IPS DF 6.9 (cell line): ENCODE measurements around the gene NME7.

Experiments used
- DNase-seq: peaks from one replicate; pipeline ENCODE4 v3.0.0-alpha.2; 2013; ENCODE audit warnings: low read depth, low spot score
- H3K27ac ChIP-seq: one replicate; pipeline ENCODE4 v1.5.1; 2013; ENCODE audit warnings: low read length, control low read depth
- H3K27me3 ChIP-seq: 2 replicates; pipeline ENCODE4 v1.6.1; 2013; ENCODE audit warnings: mild to moderate bottlenecking, low read length; ENCODE audit not compliant: control insufficient read depth, insufficient read depth
- H3K36me3 ChIP-seq: 2 replicates; pipeline ENCODE4 v1.6.1; 2013; ENCODE audit warnings: low read length; ENCODE audit not compliant: control insufficient read depth, insufficient read depth
- H3K4me1 ChIP-seq: 2 replicates; pipeline ENCODE4 v1.6.1; 2013; ENCODE audit warnings: low read length; ENCODE audit not compliant: control insufficient read depth, insufficient read depth
- H3K4me3 ChIP-seq: 2 replicates; pipeline ENCODE4 v1.5.1; 2013; ENCODE audit warnings: mild to moderate bottlenecking, low read length
- H3K9me3 ChIP-seq: 2 replicates; pipeline ENCODE4 v1.6.1; 2013; ENCODE audit warnings: low read length, inconsistent platforms; ENCODE audit not compliant: control insufficient read depth, insufficient read depth
- WGBS: extraction: QIAGEN DNeasy Blood & Tissue Kit; methylation state at CpG from one replicate; pipeline ENCODE4 v1.1.7; 2013; ENCODE audit warnings: mixed read lengths, missing lambda C conversion rate; ENCODE audit not compliant: insufficient read length, insufficient coverage; 5-methylcytosine and 5-hydroxymethylcytosine counted together

Gene NME7

GRCh38 chr1:169266133-169266532, 101.5 kb downstream of the NME7 start:
- no peak overlapping the region for H3K27ac ChIP-seq
- H3K4me3 ChIP-seq, result no peak overlapping the region
- no peaks in the 10 kb centered on the region for H3K27me3 ChIP-seq
- no CpG with 5 or more reads among the region's 1 CpG for WGBS
- no peaks in the 10 kb centered on the region for H3K4me1 ChIP-seq
- no peak for DNase-seq
- H3K36me3 ChIP-seq, result no peaks in the 10 kb centered on the region
- H3K9me3 ChIP-seq, result no peaks in the 10 kb centered on the region

GRCh38 chr1:169263059-169263458, 104.5 kb downstream of the NME7 start:
- H3K4me3 ChIP-seq, result no peak overlapping the region
- no peaks in the 10 kb centered on the region for H3K9me3 ChIP-seq
- H3K4me1 ChIP-seq, result no peaks in the 10 kb centered on the region
- no peak overlapping the region for H3K27ac ChIP-seq
- no peaks in the 10 kb centered on the region for H3K36me3 ChIP-seq
- DNase-seq, result no peak
- H3K27me3 ChIP-seq, result no peaks in the 10 kb centered on the region

DNA sequence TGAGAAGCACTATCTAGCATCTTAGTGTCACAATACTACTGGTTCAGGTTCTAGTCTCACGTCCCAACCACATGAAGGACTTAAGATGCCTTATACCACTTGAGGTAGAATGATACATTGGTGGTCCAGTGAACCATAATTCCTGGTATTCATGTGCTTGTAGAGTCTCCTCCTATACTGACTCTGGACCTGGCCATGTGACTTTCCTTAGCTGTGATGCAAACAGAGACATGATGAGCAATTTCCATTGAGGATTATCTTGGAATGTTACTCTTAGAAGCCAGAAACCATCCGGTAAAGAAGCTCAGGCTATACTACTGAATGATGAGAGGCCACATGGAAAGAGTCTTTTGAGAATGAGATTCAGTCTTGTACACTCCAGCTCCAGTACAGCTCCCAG, 105.7 kb downstream of the NME7 start:
- Histone ChIP-seq H3K9me3 (no peaks in the 10 kb centered on the region), H3K4me3 (no peak overlapping the region), H3K36me3 (no peaks in the 10 kb centered on the region), H3K27me3 (no peaks in the 10 kb centered on the region), H3K4me1 (no peaks in the 10 kb centered on the region), H3K27ac (no peak overlapping the region)
- no peak for DNase-seq
- WGBS, result no CpG with 5 or more reads among the region's 2 CpGs

DNA sequence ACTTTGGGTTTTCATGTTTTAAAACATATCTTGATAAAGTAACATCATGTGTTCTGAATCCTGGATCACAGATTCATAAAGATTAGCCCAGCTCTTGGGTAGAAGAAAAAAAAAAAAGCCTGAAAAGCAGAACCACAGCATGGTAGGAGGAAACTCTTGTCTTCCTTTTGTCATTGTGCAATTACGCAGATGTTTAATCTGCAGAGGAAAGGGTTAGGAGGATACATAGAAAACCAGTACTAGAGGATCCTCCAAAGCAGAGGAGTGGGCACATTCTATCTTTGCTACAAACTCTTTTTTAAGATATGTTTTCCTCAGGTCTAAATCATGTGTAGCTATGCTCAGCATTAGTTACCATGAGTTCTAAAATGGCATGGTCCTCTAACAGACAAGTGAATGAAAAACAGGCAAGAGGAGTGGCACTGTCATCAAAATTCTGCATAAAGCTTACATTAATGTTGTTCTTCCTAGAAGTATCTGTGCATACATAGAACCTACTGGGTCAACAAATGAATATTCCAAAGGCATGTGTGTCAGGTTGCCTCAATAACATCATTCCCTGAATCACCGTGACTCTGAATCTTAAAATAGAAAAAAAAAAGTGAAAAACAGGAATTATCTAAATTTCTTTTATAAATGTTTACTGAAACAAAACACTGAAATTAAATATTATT, 107.0 kb downstream of the NME7 start:
- no CpG with 5 or more reads among the region's 2 CpGs for WGBS
- no peaks in the 10 kb centered on the region for H3K9me3 ChIP-seq
- no peaks in the 10 kb centered on the region for H3K36me3 ChIP-seq
- no peaks in the 10 kb centered on the region for H3K4me1 ChIP-seq
- H3K27me3 ChIP-seq, result no peaks in the 10 kb centered on the region
- DNase-seq, result no peak
- H3K4me3 ChIP-seq, result no peak overlapping the region
- no peak overlapping the region for H3K27ac ChIP-seq

GRCh38 chr1:169259816-169260215, 107.8 kb downstream of the NME7 start:
- Histone ChIP-seq H3K9me3 (no peaks in the 10 kb centered on the region), H3K27ac (no peak overlapping the region), H3K4me1 (no peaks in the 10 kb centered on the region), H3K36me3 (no peaks in the 10 kb centered on the region), H3K4me3 (no peak overlapping the region), H3K27me3 (no peaks in the 10 kb centered on the region)
- no peak for DNase-seq
- WGBS, result no CpG with 5 or more reads among the region's 2 CpGs

DNA sequence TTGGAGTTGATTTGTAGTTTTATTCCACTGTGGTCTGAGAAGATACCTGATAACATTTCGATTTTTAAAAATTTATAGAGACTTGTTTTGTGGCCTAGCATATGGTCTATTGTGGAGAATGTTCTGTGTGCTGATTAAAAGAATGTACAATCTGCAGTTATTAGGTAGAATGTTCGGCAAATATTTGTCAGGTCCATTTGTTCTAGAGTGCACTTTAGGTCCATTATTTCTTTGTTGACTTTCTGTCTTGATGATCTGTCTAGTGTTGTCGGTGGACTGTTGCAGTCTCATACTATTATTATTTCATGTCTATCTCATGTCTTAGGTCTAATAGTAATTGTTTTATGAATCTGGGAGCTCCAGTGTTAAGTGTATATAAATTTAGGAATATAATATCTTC, 116.8 kb downstream of the NME7 start:
- DNase-seq, result no peak
- H3K4me1 ChIP-seq, result no peaks in the 10 kb centered on the region
- H3K27ac ChIP-seq, result no peak overlapping the region
- H3K36me3 ChIP-seq, result no peaks in the 10 kb centered on the region
- no peaks in the 10 kb centered on the region for H3K9me3 ChIP-seq
- H3K27me3 ChIP-seq, result no peaks in the 10 kb centered on the region
- WGBS, result no CpG with 5 or more reads among the region's 3 CpGs
- H3K4me3 ChIP-seq, result no peak overlapping the region

GRCh38 chr1:169250022-169250421, 117.6 kb downstream of the NME7 start:
- no peaks in the 10 kb centered on the region for H3K27me3 ChIP-seq
- DNase-seq, result no peak
- H3K9me3 ChIP-seq, result no peaks in the 10 kb centered on the region
- WGBS, result no CpG with 5 or more reads among the region's 2 CpGs
- no peak overlapping the region for H3K27ac ChIP-seq
- H3K4me1 ChIP-seq, result no peaks in the 10 kb centered on the region
- no peaks in the 10 kb centered on the region for H3K36me3 ChIP-seq
- H3K4me3 ChIP-seq, result no peak overlapping the region

DNA sequence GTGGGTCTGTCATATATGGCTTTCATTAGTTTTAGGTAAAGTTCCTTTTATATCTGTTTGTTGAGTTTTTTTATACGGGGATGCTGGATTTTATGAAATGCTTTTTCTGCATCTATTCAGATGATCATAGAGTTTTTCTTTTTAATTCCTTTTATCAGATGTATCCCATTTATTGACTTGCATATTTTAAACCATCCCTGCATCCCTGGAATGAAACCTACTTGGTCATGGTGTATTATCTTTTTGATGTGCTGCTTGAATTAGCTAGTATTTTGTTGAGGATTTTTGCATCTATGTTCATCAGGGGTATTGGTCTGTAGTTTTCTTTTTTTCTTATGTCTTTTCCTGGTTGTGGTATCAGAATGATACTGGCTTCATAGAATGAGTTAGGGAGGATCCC, 118.0 kb downstream of the NME7 start:
- Histone ChIP-seq H3K27ac (no peak overlapping the region), H3K36me3 (no peaks in the 10 kb centered on the region), H3K4me3 (no peak overlapping the region), H3K27me3 (no peaks in the 10 kb centered on the region), H3K4me1 (no peaks in the 10 kb centered on the region), H3K9me3 (no peaks in the 10 kb centered on the region)
- WGBS, result no CpG with 5 or more reads among the region's 1 CpG
- no peak for DNase-seq

GRCh38 chr1:169245706-169246105, 121.9 kb downstream of the NME7 start:
- Histone ChIP-seq H3K4me3 (no peak overlapping the region), H3K27me3 (no peaks in the 10 kb centered on the region), H3K27ac (no peak overlapping the region), H3K4me1 (no peaks in the 10 kb centered on the region), H3K36me3 (no peaks in the 10 kb centered on the region), H3K9me3 (no peaks in the 10 kb centered on the region)
- WGBS, result no CpG with 5 or more reads among the region's 1 CpG
- DNase-seq, result no peak

- H3K27me3 ChIP-seq, result no peaks in the 10 kb centered on the region
- no peaks in the 10 kb centered on the region for H3K9me3 ChIP-seq
- no peak overlapping the region for H3K27ac ChIP-seq
- no peaks in the 10 kb centered on the region for H3K4me1 ChIP-seq
- no peaks in the 10 kb centered on the region for H3K36me3 ChIP-seq
- WGBS, result 100% methylated on average over 1 of the region's 3 CpGs
- no peak for DNase-seq
- no peak overlapping the region for H3K4me3 ChIP-seq
Measured at GRCh38 chr1:169240449-169241232, 127.0 kb downstream of the NME7 start.

DNA sequence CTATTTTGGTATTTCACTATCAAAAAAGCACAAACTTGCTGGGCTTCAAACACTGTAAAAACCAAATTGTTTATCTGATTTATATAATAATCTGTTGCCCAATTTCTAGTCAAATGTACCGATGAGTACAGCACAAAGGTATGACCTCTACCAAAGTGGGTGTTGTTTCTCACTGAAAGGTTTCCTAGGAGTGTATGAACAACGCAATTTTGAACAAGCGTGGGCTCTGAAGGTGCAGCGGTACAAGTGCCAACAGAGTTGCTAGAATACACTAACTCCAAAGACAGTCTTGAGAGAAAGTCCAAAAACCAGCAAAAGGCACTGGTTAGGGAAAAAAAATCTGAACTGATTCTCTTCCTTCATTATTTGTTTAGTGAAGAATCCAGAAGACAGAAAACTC, 130.7 kb downstream of the NME7 start:
- no peaks in the 10 kb centered on the region for H3K4me1 ChIP-seq
- H3K27me3 ChIP-seq, result no peaks in the 10 kb centered on the region
- no peak overlapping the region for H3K4me3 ChIP-seq
- no peak for DNase-seq
- no peaks in the 10 kb centered on the region for H3K36me3 ChIP-seq
- no peak overlapping the region for H3K27ac ChIP-seq
- no peaks in the 10 kb centered on the region for H3K9me3 ChIP-seq
- WGBS, result no CpG with 5 or more reads among the region's 4 CpGs
